KMS-11 (cell line): ENCODE results near the gene NTRK2.

ENCODE experiments used
- H2AFZ ChIP-seq: fragments of 200-600 bp; sonication (generic); 2 replicates; pipeline ENCODE4 v1.6.1; 2016; ENCODE audit warnings: antibody characterized with exemption, mixed run types, low read depth
- H3K27ac ChIP-seq: fragments of 200-600 bp; sonication (generic); 2 replicates; pipeline ENCODE4 v1.6.1; 2016; ENCODE audit warnings: mild to moderate bottlenecking, mixed run types
- H3K27me3 ChIP-seq: fragments of 200-600 bp; sonication (generic); 2 replicates; pipeline ENCODE4 v1.6.1; 2017; ENCODE audit warnings: mild to moderate bottlenecking, low read depth, mixed run types, moderate library complexity; ENCODE audit not compliant: insufficient read depth
- H3K36me3 ChIP-seq: fragments of 200-600 bp; sonication (generic); 2 replicates; pipeline ENCODE4 v1.6.1; 2017; ENCODE audit warnings: mild to moderate bottlenecking, mixed run types; ENCODE audit not compliant: insufficient read depth
- H3K4me1 ChIP-seq: fragments of 200-600 bp; sonication (generic); 2 replicates; pipeline ENCODE4 v1.6.1; 2016; ENCODE audit warnings: mild to moderate bottlenecking, low read depth, mixed run types; ENCODE audit not compliant: poor library complexity, severe bottlenecking
- H3K4me2 ChIP-seq: fragments of 200-600 bp; sonication (generic); 2 replicates; pipeline ENCODE4 v1.7.0; 2016; ENCODE audit warnings: mild to moderate bottlenecking, mixed run types
- H3K4me3 ChIP-seq: fragments of 200-600 bp; sonication (generic); IDR thresholded peaks from 2 replicates; pipeline ENCODE4 v1.6.1; 2017; ENCODE audit warnings: low read depth, low read length, mixed read lengths; ENCODE audit not compliant: insufficient read depth
- H3K79me2 ChIP-seq: fragments of 200-600 bp; sonication (generic); 2 replicates; pipeline ENCODE4 v1.6.1; 2016; ENCODE audit warnings: low read depth, mixed run types; ENCODE audit not compliant: insufficient read depth
- H3K9ac ChIP-seq: fragments of 200-600 bp; sonication (generic); 2 replicates; pipeline ENCODE4 v1.6.1; 2016; ENCODE audit warnings: mild to moderate bottlenecking, mixed run types
- H4K20me1 ChIP-seq: fragments of 200-600 bp; sonication (generic); 2 replicates; pipeline ENCODE4 v1.6.1; 2016; ENCODE audit warnings: mild to moderate bottlenecking, mixed run types; ENCODE audit not compliant: insufficient read depth
- TF ChIP-seq, protein P1 (sequence below): fragments of 200-600 bp; sonication (generic); conservative IDR thresholded peaks from 2 replicates; pipeline ENCODE4 v1.6.1; 2017; ENCODE audit warnings: low read depth, mild to moderate bottlenecking, antibody characterized with exemption, low read length, moderate library complexity, mixed read lengths

NTRK2 gene

GRCh38 chr9:84694248-84694647, 24.7 kb downstream of the NTRK2 start:
- peak overlapping the region; percentile 33; the same call in 1 of the 2 replicates for H3K9ac ChIP-seq
- H3K79me2 ChIP-seq: no peaks in the 10 kb centered on the region
- H3K27ac ChIP-seq: peak overlapping the region; percentile 71
- no peak overlapping the region for H3K4me3 ChIP-seq
- H3K4me2 ChIP-seq: peak overlapping the region; percentile 77
- H3K4me1 ChIP-seq: peaks cover 54% of the 10 kb centered on the region
- H4K20me1 ChIP-seq: no peaks in the 10 kb centered on the region
- peak overlapping the region; percentile 55; the same call in 1 of the 2 replicates for H2AFZ ChIP-seq
- TF ChIP-seq, protein P1, sequence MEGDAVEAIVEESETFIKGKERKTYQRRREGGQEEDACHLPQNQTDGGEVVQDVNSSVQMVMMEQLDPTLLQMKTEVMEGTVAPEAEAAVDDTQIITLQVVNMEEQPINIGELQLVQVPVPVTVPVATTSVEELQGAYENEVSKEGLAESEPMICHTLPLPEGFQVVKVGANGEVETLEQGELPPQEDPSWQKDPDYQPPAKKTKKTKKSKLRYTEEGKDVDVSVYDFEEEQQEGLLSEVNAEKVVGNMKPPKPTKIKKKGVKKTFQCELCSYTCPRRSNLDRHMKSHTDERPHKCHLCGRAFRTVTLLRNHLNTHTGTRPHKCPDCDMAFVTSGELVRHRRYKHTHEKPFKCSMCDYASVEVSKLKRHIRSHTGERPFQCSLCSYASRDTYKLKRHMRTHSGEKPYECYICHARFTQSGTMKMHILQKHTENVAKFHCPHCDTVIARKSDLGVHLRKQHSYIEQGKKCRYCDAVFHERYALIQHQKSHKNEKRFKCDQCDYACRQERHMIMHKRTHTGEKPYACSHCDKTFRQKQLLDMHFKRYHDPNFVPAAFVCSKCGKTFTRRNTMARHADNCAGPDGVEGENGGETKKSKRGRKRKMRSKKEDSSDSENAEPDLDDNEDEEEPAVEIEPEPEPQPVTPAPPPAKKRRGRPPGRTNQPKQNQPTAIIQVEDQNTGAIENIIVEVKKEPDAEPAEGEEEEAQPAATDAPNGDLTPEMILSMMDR: no peak
- H3K27me3 ChIP-seq: no peaks in the 10 kb centered on the region
- no peaks in the 10 kb centered on the region for H3K36me3 ChIP-seq

GRCh38 chr9:84697042-84697441, 27.5 kb downstream of the NTRK2 start:
- Histone ChIP-seq H3K9ac (no peak overlapping the region), H3K4me3 (no peak overlapping the region), H3K36me3 (no peaks in the 10 kb centered on the region), H4K20me1 (no peaks in the 10 kb centered on the region), H3K4me2 (no peak overlapping the region), H3K27ac (no peak overlapping the region), H3K27me3 (no peaks in the 10 kb centered on the region), H2AFZ (0 out of 2 replicates have a peak overlapping the region, but pooled peaks have one; percentile 15), H3K4me1 (peaks cover 50% of the 10 kb centered on the region), H3K79me2 (no peaks in the 10 kb centered on the region)
- TF ChIP-seq, protein P1: no peak

DNA sequence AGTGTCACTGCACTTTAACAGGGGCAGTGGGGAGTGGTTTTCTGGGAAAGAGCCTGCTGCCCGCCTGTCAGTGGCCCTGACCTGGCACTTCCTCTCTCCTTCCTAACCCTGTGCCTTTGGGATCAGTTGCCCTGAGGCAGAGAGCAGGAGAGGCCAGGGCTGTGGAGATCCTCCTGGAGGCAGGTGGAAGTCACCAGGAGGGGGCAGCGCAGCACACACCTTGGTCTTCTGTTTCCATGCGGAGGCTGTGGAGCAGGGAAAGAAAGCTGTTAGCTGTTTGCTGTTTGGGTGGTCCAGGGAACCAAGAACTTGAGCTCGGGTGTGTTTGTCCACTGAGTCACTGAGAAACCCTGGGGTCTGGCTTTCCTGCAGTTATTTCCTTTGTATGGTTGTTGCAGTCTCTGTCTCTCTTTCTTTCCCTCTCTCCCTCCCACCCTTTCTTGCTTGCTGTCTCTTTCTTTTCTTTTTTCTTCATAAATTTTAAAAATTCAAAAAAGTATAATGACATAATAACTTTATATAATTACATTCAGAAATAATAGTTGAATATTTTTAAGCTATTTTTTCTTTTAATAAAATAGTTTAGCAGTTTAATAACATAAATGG, 28.1 kb downstream of the NTRK2 start:
- Histone ChIP-seq H3K79me2 (no peaks in the 10 kb centered on the region), H4K20me1 (no peaks in the 10 kb centered on the region), H2AFZ (0 out of 2 replicates have a peak overlapping the region, but pooled peaks have one; percentile 15), H3K36me3 (no peaks in the 10 kb centered on the region), H3K4me2 (no peak overlapping the region), H3K4me1 (peaks cover 50% of the 10 kb centered on the region), H3K27me3 (no peaks in the 10 kb centered on the region), H3K4me3 (no peak overlapping the region), H3K9ac (no peak overlapping the region), H3K27ac (no peak overlapping the region)
- TF ChIP-seq, protein P1: peak; percentile 81

- H3K79me2 ChIP-seq: no peaks in the 10 kb centered on the region
- H3K36me3 ChIP-seq: no peaks in the 10 kb centered on the region
- TF ChIP-seq, protein P1: no peak
- H4K20me1 ChIP-seq: no peaks in the 10 kb centered on the region
- no peaks in the 10 kb centered on the region for H3K27me3 ChIP-seq
- H3K4me2 ChIP-seq: no peak overlapping the region
- no peak overlapping the region for H3K4me3 ChIP-seq
- no peak overlapping the region for H2AFZ ChIP-seq
- no peak overlapping the region for H3K27ac ChIP-seq
- peaks cover 45% of the 10 kb centered on the region for H3K4me1 ChIP-seq
- H3K9ac ChIP-seq: no peak overlapping the region
Measured at GRCh38 chr9:84698323-84698722, 28.8 kb downstream of the NTRK2 start.
